Forelimb muscle (tissue), 1 donor: ENCODE data around the gene SPR. TPM values are rescaled to one million over a fixed set of nuclear protein-coding genes. Genes with fewer than 3 reads are reported as not detected.

Source experiments
- DNase-seq: peaks from one replicate; pipeline ENCODE4 v3.0.0-alpha.2; 2013; ENCODE audit warnings: low read depth
- polyA plus RNA-seq: library from polyadenylated mRNA; unstranded; fragments of 120-200 nt; gene quantifications from one replicate; pipeline ENCODE4 v1.2.1, GENCODE V29; 2013; ENCODE audit not compliant: insufficient read length

SPR gene
- polyA plus RNA-seq, 1 donor: 5.5 TPM

DNA sequence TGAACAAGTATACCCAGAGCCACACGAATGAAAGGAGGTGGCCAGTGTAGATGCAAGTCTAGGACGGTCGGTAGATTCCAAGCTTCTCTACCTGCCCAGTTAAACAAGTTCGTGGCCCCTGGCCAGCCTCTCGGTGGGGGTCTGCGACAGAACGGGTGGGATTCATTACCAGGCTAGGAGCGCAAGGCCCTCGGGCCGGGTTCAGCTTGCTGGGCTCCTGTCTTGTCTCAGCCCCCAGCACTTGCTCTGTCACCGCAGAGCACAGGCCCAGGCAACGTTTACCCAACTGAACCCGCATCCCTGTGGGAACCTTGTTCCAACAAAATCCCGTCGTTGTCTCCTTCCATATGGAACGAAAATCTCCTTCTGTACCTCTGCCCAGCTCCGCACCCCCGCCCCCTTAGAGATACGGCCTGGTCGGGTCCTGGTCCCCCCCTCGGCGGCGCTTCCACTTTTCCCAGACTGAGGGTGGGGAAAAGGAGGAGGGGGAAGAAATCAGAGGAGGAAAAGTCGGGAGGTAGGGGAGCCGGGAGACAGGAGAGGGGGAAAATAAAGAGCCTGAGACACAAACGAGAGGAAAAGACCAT lies 28.2 kb downstream of the SPR start:
- no peak for DNase-seq

- DNase-seq: no peak
Measured at GRCh38 chr2:72915907-72916742, 28.9 kb downstream of the SPR start.

DNA sequence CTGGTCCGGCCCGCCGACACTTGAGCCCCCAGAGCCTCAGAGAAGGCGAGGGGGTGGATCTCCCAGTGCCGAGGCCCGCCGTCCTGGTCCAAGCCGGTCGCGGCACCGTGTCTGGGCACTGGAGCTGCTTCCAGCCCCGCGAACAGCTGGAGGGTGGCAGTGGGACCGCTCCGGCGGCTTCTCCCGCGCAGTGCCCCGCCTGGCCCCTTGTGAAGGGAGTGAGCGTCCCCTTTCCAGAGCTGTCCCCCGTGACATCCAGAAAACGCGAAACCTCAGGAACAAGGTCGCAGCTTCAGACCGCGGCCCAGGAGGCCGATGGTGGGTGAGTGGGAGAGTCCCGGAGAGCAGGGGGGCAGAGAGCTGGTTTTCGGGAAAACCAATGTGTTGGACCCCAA lies 29.5 kb downstream of the SPR start:
- DNase-seq: no peak

DNA sequence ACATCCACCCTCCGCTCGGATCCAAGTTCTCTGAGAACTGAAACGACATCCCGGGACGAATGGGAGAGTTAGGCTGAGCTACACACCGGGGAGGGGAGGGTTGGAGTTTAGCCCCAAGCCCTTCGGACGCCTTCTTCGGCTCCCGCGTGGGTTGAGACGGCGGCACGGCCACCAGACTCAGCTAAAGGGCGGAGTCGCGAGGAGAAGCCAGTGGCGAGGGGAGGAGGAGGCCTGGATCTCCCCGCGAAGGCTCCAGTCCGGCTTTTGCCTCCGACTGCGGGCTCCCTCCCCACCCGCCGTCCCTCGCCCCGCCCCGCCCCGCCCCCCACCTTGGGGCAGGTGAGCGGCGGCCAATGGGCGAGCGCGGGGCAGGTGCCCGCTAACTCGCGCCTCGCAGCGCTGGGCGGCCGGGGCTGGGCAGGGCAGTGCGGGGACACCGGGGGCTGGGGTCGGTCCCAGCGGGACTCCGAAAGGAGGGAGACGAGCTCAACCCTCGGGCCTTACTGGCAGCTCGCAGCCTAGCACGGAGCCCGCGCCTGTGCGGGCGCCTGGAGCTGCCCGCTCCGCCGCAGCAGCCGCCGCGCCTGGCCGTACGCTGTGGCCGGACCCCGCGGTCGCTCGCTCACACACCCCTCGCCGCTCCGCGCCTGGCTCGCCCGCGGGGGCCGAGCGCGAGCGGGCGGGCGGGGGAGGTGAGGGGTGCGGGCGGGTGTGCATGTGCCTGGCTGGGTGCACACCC lies 30.1 kb downstream of the SPR start, which contains the start of gene EMX1:
EMX1 (plus strand) TSS at position 382 of the 739 bp plus-strand sequence; CDS start at position 716, 334 bp downstream.
- DNase-seq: no peak

- no peak for DNase-seq
Measured at GRCh38 chr2:72917877-72918553, 30.8 kb downstream of the SPR start.

DNA sequence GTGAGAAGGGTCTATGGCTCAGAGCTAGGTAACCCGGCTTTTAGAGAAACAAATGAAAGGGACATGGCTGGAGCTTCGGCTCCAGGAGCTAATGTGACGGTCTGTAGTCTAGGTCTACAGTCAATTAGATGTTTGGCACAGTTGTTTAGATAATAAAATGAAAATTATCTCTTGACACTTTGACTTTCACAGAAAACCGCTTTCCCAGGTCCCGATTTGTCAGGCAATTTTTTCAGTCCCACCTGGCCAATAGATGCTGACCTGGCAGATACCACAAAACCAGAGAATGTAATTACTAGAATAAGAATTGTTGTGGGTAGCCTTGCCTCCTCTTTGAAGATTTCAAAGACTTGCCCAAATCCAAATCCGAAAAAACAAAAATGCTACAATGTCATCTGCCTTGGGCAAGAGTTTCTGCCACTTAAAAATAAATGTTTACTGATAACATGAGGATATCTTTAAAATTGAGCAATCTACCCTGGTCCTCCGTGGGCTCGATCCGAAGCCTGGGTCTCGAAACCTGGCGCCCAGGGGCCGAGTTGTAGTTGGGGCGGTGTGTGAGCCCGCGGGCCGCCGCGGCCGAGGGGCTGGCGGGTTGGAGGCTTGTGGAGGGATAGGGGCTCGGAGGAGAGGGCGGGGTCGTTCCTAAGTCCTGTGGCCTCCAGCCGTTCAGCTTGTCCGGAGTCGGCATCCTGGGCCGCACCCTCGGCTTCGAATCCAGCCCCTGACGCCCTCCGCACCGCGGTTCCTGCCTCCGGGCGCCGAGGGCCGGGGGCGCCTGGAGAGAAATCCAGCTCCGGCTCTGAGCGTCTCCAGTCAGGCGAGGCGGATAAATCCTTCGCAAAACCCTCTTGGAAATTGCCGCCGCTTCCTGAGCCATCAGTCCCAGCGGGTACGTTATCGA lies 32.5 kb downstream of the SPR start:
- no peak for DNase-seq

DNA sequence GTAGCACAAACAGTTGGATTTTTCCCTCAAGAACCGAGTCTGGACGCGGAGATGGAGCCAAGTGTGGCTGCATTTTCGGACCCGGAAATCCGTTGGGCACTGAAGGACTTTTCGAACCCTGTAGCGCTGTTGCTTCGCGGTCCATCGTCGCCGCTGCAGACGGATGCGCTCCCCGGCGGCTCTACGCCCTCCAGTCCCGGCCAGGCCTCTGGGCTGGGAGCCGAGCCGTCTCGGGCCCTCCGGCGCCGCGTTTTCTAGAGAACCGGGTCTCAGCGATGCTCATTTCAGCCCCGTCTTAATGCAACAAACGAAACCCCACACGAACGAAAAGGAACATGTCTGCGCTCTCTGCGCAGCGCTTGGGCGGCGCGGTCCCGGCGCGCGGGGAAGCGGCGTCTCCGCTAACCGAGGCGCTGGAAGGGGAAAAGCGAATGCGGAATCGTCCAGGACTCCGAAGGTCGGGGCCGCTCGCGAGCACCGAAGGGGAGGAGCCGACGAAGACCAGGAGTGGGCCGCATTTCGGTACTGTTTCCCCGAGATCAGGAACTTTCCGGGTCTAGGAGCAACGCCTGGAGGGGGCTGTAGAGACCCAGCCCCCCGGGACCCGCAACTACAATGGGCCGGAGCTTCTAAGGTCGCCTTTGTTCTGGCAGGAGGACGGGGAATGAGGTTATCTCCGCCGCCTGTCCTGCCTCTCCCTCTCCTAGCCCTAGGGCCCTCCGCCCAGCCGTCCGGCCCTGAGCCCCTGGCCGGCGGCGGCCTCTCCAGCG lies 33.3 kb downstream of the SPR start:
- no peak for DNase-seq

- no peak for DNase-seq
Measured at GRCh38 chr2:72921088-72921851, 34.1 kb downstream of the SPR start.

GRCh38 chr2:72921853-72922252 lies 34.6 kb downstream of the SPR start:
- DNase-seq: no peak

- no peak for DNase-seq
Measured at GRCh38 chr2:72923833-72924352, 36.7 kb downstream of the SPR start.

DNA sequence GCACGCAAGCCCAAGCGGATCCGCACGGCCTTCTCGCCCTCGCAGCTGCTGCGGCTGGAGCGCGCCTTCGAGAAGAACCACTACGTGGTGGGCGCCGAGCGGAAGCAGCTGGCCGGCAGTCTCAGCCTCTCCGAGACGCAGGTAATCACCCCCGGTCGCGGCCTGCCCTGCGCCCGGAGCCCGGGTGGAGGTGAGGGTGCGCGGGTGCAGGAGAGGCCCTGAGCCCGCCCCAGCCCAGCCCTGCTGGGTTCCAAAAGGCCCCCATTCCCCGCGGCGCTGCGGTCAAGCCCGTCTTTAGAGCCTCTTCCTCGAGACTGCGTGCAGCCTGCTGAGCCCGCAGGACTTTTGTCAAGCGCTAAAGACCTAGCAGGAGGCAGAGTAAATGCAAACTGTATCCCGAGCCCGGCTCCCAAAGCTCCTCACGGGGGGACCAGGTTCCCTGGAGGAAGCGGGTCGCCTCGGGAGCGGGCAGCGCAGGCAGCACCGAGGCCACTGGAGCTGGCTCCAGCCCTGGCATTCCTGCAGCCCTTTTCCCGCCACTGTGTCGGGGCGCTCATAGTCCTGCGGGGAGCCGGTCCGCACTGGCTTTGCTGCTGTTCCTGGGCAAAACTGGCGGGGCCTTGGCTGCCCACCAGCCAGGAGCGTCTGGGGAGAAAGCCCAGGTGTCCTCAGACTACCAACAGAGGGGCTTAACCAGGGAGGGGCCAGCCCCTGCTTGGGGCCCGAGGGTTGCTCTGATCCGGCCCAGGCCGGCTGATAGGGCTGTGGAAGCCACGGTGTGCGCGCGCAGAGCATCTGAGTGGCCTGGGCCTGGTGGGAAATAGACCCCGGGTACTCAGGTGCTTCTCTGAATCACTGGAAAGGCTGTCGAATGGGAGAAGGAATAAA lies 37.4 kb downstream of the SPR start:
- no peak for DNase-seq

GRCh38 chr2:72925328-72925943 lies 38.2 kb downstream of the SPR start:
- DNase-seq: no peak

DNA sequence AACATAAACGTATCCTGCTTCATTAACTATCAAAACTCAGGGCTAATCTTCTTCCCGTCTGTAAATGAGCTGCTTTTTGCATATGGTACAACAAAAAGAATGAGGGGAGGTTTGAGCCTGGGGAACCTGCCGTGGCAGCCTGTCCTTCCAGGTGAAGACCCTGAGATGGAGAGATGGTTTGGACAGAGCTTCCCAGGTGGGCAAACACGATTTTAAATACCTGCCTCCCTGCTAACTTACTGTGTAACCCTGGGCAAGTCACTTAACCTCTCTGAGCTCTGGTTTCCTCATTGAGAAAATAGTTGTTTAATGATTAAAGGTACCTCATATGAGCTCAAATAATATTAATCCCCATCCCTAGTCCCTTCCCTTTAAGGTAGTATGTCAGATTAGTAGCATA lies 39.2 kb downstream of the SPR start:
- no peak for DNase-seq

GRCh38 chr2:72926811-72927465 lies 39.7 kb downstream of the SPR start:
- DNase-seq: no peak

- no peak for DNase-seq
Measured at GRCh38 chr2:72927619-72928550, 40.7 kb downstream of the SPR start.

DNA sequence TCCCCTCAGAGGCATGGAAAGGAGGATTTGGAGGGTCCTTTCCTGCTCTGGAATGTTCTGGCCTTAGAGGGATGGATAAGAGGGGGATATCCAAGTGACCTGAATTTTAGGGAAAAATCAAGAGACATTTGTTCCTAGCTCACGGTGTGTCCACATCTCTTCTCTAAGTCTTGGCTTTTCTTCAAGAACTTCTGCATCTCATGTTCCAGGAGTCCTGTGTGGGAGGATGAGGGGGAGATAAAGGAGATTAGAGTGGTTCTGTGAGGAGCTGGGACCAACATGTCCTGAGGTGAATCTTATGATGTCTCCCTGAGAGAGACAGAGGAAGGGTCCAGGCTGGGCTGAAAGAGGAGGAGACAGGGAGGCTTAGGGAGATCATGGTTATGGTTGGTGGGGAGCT lies 41.8 kb downstream of the SPR start:
- DNase-seq: no peak
